Measurements from ENCODE around the gene CHRNA10. TPM values are rescaled to one million over a fixed set of nuclear protein-coding genes. Genes with fewer than 3 reads are reported as not detected.
"Not testable (repeated sequence)": the region's sequence is repeated elsewhere in the genome, so short reads cannot be mapped to it uniquely, and the experiment has no call there.

The CHRNA10 gene
- total RNA-seq, 1 donor from 2014 or later = 0.26 TPM

DNA sequence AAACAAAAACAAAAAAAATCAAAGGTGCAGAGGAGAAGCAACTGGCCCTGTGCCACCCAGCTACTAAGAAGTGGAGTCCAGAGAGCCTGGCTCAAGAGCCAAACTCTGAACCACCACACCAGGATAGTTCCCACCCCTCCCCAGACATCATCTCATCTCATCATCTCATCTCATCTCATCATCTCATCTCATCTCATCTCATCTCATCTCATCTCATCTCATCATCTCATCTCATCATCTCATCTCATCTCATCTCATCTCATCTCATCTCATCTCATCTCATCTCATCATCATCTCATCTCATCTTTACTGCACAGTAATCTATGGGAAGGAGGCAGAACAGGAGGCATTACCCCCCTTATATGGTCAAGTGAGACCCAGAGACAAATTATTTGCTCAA is 8.3 kb downstream of the CHRNA10 start:
- TF ChIP-seq, protein P1, sequence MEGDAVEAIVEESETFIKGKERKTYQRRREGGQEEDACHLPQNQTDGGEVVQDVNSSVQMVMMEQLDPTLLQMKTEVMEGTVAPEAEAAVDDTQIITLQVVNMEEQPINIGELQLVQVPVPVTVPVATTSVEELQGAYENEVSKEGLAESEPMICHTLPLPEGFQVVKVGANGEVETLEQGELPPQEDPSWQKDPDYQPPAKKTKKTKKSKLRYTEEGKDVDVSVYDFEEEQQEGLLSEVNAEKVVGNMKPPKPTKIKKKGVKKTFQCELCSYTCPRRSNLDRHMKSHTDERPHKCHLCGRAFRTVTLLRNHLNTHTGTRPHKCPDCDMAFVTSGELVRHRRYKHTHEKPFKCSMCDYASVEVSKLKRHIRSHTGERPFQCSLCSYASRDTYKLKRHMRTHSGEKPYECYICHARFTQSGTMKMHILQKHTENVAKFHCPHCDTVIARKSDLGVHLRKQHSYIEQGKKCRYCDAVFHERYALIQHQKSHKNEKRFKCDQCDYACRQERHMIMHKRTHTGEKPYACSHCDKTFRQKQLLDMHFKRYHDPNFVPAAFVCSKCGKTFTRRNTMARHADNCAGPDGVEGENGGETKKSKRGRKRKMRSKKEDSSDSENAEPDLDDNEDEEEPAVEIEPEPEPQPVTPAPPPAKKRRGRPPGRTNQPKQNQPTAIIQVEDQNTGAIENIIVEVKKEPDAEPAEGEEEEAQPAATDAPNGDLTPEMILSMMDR (IDR thresholded peaks at IDR 0.05; ENCODE audit: insufficient read depth, low read length, severe bottlenecking) = no peak
- no peaks in the 10 kb centered on the region for H3K27me3 ChIP-seq (ENCODE audit: control insufficient read depth, insufficient read depth, low read length)
- H3K36me3 ChIP-seq (ENCODE audit: control insufficient read depth, insufficient read depth, low read length) = peaks cover 3% of the 10 kb centered on the region
- no peak for FAIRE-seq
- H3K4me3 ChIP-seq (ENCODE audit: low read depth, low read length) = no peak overlapping the region
- DNase-seq (ENCODE audit: low read depth) = no peak

- no peak for FAIRE-seq
- no peak for DNase-seq (ENCODE audit: low read depth)
- Histone ChIP-seq H3K27me3 (ENCODE audit: control insufficient read depth, insufficient read depth, low read length) (no peaks in the 10 kb centered on the region), H3K4me3 (ENCODE audit: low read depth, low read length) (no peak overlapping the region), H3K36me3 (ENCODE audit: control insufficient read depth, insufficient read depth, low read length) (no peaks in the 10 kb centered on the region)
- TF ChIP-seq, protein P1 (IDR thresholded peaks at IDR 0.05; ENCODE audit: insufficient read depth, low read length, severe bottlenecking) = no peak
Observed at GRCh38 chr11:3660960-3661359, 10.2 kb downstream of the CHRNA10 start.

- Histone ChIP-seq H3K4me3 (ENCODE audit: low read depth, low read length) (no peak overlapping the region), H3K36me3 (ENCODE audit: control insufficient read depth, insufficient read depth, low read length) (no peaks in the 10 kb centered on the region), H3K27me3 (ENCODE audit: control insufficient read depth, insufficient read depth, low read length) (no peaks in the 10 kb centered on the region)
- TF ChIP-seq, protein P1 (IDR thresholded peaks at IDR 0.05; ENCODE audit: insufficient read depth, low read length, severe bottlenecking) = no peak
- FAIRE-seq (no peak), DNase-seq (ENCODE audit: low read depth) (no peak)
Observed at GRCh38 chr11:3659595-3660515, 11.3 kb downstream of the CHRNA10 start.

DNA sequence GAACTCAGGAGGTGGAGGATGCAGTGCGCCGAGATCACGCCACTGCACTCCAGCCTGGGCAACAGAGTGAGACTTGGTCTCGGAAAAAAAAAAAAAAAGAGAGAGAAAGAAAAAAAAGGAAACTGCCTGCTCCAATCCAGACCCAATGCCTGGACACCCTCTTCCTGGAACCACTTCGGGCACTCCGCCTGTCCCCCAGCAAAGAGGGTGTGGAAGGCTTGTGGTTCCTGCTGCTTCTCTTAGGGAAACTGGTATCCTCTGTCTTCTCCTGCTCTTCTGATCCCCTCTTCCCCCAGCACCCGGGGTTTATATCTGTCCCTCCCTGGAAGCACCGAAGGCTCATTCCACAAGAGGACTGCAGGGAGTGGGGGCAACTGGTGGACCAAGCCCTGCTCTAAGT is 12.9 kb downstream of the CHRNA10 start:
- FAIRE-seq (no peak), DNase-seq (ENCODE audit: low read depth) (no peak)
- H3K27me3 ChIP-seq (ENCODE audit: control insufficient read depth, insufficient read depth, low read length) = no peaks in the 10 kb centered on the region
- TF ChIP-seq, protein P1 (IDR thresholded peaks at IDR 0.05; ENCODE audit: insufficient read depth, low read length, severe bottlenecking) = no peak
- no peak overlapping the region for H3K4me3 ChIP-seq (ENCODE audit: low read depth, low read length)
- no peaks in the 10 kb centered on the region for H3K36me3 ChIP-seq (ENCODE audit: control insufficient read depth, insufficient read depth, low read length)

DNA sequence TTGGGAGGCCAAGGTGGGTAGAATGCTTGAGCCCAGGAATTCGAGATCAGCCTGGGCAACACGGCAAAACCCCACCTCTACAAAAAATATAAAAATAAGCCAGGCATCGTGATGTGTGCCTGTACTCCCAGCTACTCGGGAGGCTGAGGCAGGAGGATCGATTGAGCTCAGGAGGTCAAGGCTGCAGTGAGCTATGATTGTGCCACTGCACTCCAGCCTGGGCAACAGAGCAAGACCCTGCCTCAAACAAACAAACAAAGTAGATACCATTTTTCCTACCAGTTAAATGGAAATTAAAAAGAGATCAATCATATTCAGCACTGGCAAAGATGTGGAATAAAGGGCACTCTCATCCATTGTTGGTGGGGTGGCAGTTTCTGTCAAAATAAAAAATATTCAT is 13.9 kb downstream of the CHRNA10 start:
- H3K27me3 ChIP-seq (ENCODE audit: control insufficient read depth, insufficient read depth, low read length); H3K4me3 ChIP-seq (ENCODE audit: low read depth, low read length); DNase-seq (ENCODE audit: low read depth); H3K36me3 ChIP-seq (ENCODE audit: control insufficient read depth, insufficient read depth, low read length); FAIRE-seq: not testable (repeated sequence)

DNA sequence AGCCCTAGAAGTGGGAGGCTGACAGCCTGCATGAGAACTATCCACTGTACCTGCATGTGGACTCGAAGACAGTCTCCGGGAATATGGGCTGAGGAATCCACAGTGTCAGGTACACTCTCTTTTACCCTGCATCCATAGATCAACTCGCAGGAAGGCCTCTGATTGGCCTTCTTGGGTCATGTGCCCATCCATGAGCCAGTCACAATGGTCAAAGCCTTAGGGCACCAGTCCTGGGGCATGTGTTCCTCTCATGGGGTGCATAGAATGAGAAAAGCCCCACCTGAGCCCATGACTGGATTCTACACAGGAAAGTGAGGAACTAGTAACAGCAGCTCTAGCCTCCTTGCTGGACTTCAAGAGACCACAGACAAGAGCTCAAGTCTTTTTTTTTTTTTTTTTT is 15.6 kb downstream of the CHRNA10 start:
- no peak for DNase-seq (ENCODE audit: low read depth)
- no peak overlapping the region for H3K4me3 ChIP-seq (ENCODE audit: low read depth, low read length)

DNA sequence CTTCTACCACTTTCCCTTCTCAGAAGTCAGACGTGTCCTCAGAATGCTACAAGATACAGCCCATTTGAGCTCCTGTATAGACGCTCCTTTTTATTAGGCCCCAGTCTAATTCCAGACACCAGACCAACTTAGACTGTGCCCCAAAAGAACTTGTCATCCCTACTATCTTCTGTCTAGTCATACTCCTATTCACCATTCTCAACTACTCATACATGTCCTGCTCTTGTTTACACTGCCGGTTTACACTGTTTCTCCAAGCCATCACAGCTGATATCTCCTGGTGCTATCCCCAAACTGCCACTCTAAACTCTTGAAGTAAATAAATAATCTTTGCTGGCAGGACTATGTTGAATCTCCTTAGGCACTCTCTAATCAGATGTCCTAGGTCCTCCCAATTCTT is 18.7 kb downstream of the CHRNA10 start:
- not testable (repeated sequence) for H3K27me3 ChIP-seq (ENCODE audit: control insufficient read depth, insufficient read depth, low read length); H3K36me3 ChIP-seq (ENCODE audit: control insufficient read depth, insufficient read depth, low read length); H3K4me3 ChIP-seq (ENCODE audit: low read depth, low read length); DNase-seq (ENCODE audit: low read depth); FAIRE-seq

More for the DNA sequence above, 15.6 kb downstream of the CHRNA10 start:
- H3K27me3 ChIP-seq (ENCODE audit: control insufficient read depth, insufficient read depth, low read length) = no peaks in the 10 kb centered on the region
- TF ChIP-seq, protein P1 (IDR thresholded peaks at IDR 0.05; ENCODE audit: insufficient read depth, low read length, severe bottlenecking) = no peak
- H3K36me3 ChIP-seq (ENCODE audit: control insufficient read depth, insufficient read depth, low read length) = no peaks in the 10 kb centered on the region
- no peak for FAIRE-seq

GRCh38 chr11:3649374-3649773 is 21.8 kb downstream of the CHRNA10 start:
- not testable (repeated sequence) for DNase-seq (ENCODE audit: low read depth); H3K36me3 ChIP-seq (ENCODE audit: control insufficient read depth, insufficient read depth, low read length); H3K27me3 ChIP-seq (ENCODE audit: control insufficient read depth, insufficient read depth, low read length); H3K4me3 ChIP-seq (ENCODE audit: low read depth, low read length); FAIRE-seq

GRCh38 chr11:3648843-3649242 is 22.3 kb downstream of the CHRNA10 start:
- DNase-seq (ENCODE audit: low read depth); FAIRE-seq; H3K4me3 ChIP-seq (ENCODE audit: low read depth, low read length): not testable (repeated sequence)

More at GRCh38 chr11:3648843-3649242, 22.3 kb downstream of the CHRNA10 start:
- H3K36me3 ChIP-seq (ENCODE audit: control insufficient read depth, insufficient read depth, low read length); H3K27me3 ChIP-seq (ENCODE audit: control insufficient read depth, insufficient read depth, low read length): not testable (repeated sequence)

Measured in bronchial epithelial cell (primary cell).